GM12801 (cell line): ENCODE data around the gene LRRC9.

Experiments
- CTCF ChIP-seq: IDR thresholded peaks from one replicate; pipeline ENCODE4 v1.5.1; 2011; ENCODE audit warnings: control low read depth; ENCODE audit not compliant: insufficient read length; ENCODE audit errors: extremely low read depth

Gene LRRC9

GRCh38 chr14:59997966-59998365 lies 78.0 kb downstream of the LRRC9 start:
- TF ChIP-seq CTCF = no peak

- no peak for TF ChIP-seq CTCF
Measured at GRCh38 chr14:59998564-59998963, 78.6 kb downstream of the LRRC9 start.

GRCh38 chr14:60002819-60003492 lies 83.0 kb downstream of the LRRC9 start:
- TF ChIP-seq CTCF = no peak

- TF ChIP-seq CTCF = no peak
Measured at GRCh38 chr14:60003991-60004390, 84.0 kb downstream of the LRRC9 start.

- no peak for TF ChIP-seq CTCF
Measured at GRCh38 chr14:60008042-60008441, 88.1 kb downstream of the LRRC9 start.

- TF ChIP-seq CTCF = no peak
Measured at GRCh38 chr14:60014402-60014801, 94.5 kb downstream of the LRRC9 start.

GRCh38 chr14:60021619-60022018 lies 101.7 kb downstream of the LRRC9 start:
- no peak for TF ChIP-seq CTCF
